ENCODE results near the gene C3orf49. TPM values are rescaled to one million over a fixed set of nuclear protein-coding genes. Genes with fewer than 3 reads are reported as not detected.

Gene C3orf49
- total RNA-seq, 1 donor: not detected

GRCh38 chr3:63875510-63875909 lies 56.4 kb downstream of the C3orf49 start:
- no peak for TF ChIP-seq CTCF (IDR thresholded peaks at IDR 0.05; ENCODE audit: insufficient read depth, low read depth, low read length)
- no peak for DNase-seq (ENCODE audit: low read depth)
- H3K4me3 ChIP-seq (ENCODE audit: low read depth, low read length): no peak overlapping the region

GRCh38 chr3:63876260-63876659 lies 57.2 kb downstream of the C3orf49 start:
- peak; percentile 71 for DNase-seq (ENCODE audit: low read depth)
- H3K4me3 ChIP-seq (ENCODE audit: low read depth, low read length): no peak overlapping the region
- no peak for TF ChIP-seq CTCF (IDR thresholded peaks at IDR 0.05; ENCODE audit: insufficient read depth, low read depth, low read length)

- no peak for DNase-seq (ENCODE audit: low read depth)
- no peak overlapping the region for H3K4me3 ChIP-seq (ENCODE audit: low read depth, low read length)
- no peak for TF ChIP-seq CTCF (IDR thresholded peaks at IDR 0.05; ENCODE audit: insufficient read depth, low read depth, low read length)
Measured at GRCh38 chr3:63877737-63878393, 58.8 kb downstream of the C3orf49 start.

- no peak for TF ChIP-seq CTCF (IDR thresholded peaks at IDR 0.05; ENCODE audit: insufficient read depth, low read depth, low read length)
- DNase-seq (ENCODE audit: low read depth): no peak
- H3K4me3 ChIP-seq (ENCODE audit: low read depth, low read length): no peak overlapping the region
Measured at GRCh38 chr3:63878394-63879060, 59.4 kb downstream of the C3orf49 start.

GRCh38 chr3:63880653-63881052 lies 61.6 kb downstream of the C3orf49 start:
- TF ChIP-seq CTCF (IDR thresholded peaks at IDR 0.05; ENCODE audit: insufficient read depth, low read depth, low read length): no peak
- no peak for DNase-seq (ENCODE audit: low read depth)
- H3K4me3 ChIP-seq (ENCODE audit: low read depth, low read length): no peak overlapping the region

- no peak overlapping the region for H3K4me3 ChIP-seq (ENCODE audit: low read depth, low read length)
- DNase-seq (ENCODE audit: low read depth): no peak
- TF ChIP-seq CTCF (IDR thresholded peaks at IDR 0.05; ENCODE audit: insufficient read depth, low read depth, low read length): no peak
Measured at GRCh38 chr3:63886858-63887257, 67.8 kb downstream of the C3orf49 start.
